Mesothelial cell of epicardium (in vitro differentiated cells): Measurements from ENCODE around the gene MIOX. TPM values are rescaled to one million over a fixed set of nuclear protein-coding genes. Genes with fewer than 3 reads are reported as not detected.

ENCODE experiments used
- DNase-seq, 2 experiments: peaks; one replicate each; pipeline ENCODE4 v3.0.0; 2021; ENCODE audit warnings: low spot score in 2 of 2; ENCODE audit not compliant: unreplicated experiment in 2 of 2
- H3K27ac Mint-ChIP-seq: 2 replicates; pipeline ENCODE4 v1.8.0; 2021; ENCODE audit warnings: mixed read lengths
- H3K27me3 Mint-ChIP-seq: 2 replicates; pipeline ENCODE4 v1.8.0; 2021; ENCODE audit warnings: low read depth, mixed read lengths
- H3K36me3 Mint-ChIP-seq: 2 replicates; pipeline ENCODE4 v1.8.0; 2021; ENCODE audit warnings: mixed read lengths
- H3K4me1 Mint-ChIP-seq: 2 replicates; pipeline ENCODE4 v1.8.0; 2021; ENCODE audit warnings: mixed read lengths
- H3K4me3 Mint-ChIP-seq: 2 replicates; pipeline ENCODE4 v1.8.0; 2021; ENCODE audit warnings: mild to moderate bottlenecking, moderate library complexity, mixed read lengths
- H3K9me3 Mint-ChIP-seq: 2 replicates; pipeline ENCODE4 v1.8.0; 2021; ENCODE audit warnings: mixed read lengths
- total RNA-seq: library from RNA; stranded (reverse); gene quantifications from 3 replicates; pipeline ENCODE4 v1.2.1, GENCODE V29; 2021
- TF ChIP-seq, protein P1 (sequence below): fragments of 200-600 bp; sonication (generic); IDR thresholded peaks from one replicate; pipeline ENCODE4 v1.5.0; 2021; ENCODE audit warnings: antibody characterized with exemption; ENCODE audit not compliant: unreplicated experiment

Gene MIOX
- total RNA-seq, 1 donor from 2014 or later = 0.34 TPM

DNA sequence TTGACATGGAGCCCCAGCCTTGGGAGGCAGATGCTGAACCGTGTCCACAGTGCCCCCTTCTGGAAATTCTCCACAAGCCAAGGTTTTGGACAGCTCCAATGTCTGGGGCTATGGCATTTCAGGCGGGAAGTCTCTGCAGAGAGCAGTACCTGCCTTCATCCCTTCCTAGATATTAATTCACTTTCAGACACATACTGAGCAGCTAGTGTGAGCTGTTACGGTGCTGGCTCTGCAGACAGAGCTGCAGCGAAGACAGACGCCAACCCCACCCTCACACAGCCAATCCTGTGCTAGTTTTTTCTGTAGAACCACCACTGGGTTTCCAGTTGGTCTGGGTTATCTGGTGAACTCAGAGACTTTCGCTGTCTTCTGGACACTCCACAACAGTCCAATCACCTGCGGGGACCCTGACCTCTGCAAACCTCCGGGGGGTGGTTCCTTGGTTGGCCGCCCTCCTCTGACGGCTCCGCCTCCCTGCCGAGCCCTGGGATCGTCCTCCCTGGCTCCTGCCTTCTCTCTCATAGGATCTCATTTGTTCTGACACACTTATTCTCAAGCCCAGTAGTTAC, 11.7 kb downstream of the MIOX start:
- TF ChIP-seq, protein P1, sequence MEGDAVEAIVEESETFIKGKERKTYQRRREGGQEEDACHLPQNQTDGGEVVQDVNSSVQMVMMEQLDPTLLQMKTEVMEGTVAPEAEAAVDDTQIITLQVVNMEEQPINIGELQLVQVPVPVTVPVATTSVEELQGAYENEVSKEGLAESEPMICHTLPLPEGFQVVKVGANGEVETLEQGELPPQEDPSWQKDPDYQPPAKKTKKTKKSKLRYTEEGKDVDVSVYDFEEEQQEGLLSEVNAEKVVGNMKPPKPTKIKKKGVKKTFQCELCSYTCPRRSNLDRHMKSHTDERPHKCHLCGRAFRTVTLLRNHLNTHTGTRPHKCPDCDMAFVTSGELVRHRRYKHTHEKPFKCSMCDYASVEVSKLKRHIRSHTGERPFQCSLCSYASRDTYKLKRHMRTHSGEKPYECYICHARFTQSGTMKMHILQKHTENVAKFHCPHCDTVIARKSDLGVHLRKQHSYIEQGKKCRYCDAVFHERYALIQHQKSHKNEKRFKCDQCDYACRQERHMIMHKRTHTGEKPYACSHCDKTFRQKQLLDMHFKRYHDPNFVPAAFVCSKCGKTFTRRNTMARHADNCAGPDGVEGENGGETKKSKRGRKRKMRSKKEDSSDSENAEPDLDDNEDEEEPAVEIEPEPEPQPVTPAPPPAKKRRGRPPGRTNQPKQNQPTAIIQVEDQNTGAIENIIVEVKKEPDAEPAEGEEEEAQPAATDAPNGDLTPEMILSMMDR = peak; percentile 50
- H3K4me3 Mint-ChIP-seq = no peak overlapping the region
- no peak overlapping the region for H3K27ac Mint-ChIP-seq
- no peaks in the 10 kb centered on the region for H3K9me3 Mint-ChIP-seq
- DNase-seq = no peak
- no peaks in the 10 kb centered on the region for H3K36me3 Mint-ChIP-seq
- H3K4me1 Mint-ChIP-seq = peaks cover 2% of the 10 kb centered on the region
- H3K27me3 Mint-ChIP-seq = no peaks in the 10 kb centered on the region

DNA sequence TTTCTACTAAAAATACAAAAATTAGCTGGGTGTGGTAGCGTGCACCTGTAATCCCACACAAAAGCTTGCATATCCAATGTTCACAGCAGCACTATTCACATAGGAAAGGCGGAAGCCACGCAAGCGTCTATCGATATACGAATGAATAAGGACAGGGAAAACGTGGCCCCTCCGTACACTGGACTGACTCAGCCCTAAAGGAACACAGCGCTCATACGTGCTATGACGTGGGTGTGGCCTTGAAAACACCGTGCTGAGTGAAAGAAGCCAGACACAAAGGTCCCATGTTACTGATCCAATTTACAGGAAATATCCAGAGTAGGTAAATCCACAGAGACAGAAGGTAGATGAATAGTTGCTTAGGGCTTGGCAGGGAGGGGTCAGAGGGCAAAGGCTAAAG, 13.8 kb downstream of the MIOX start:
- no peak overlapping the region for H3K4me3 Mint-ChIP-seq
- no peak for DNase-seq
- no peaks in the 10 kb centered on the region for H3K36me3 Mint-ChIP-seq
- peaks cover 2% of the 10 kb centered on the region for H3K4me1 Mint-ChIP-seq
- H3K27ac Mint-ChIP-seq = no peak overlapping the region
- no peaks in the 10 kb centered on the region for H3K9me3 Mint-ChIP-seq
- TF ChIP-seq, protein P1 = no peak
- H3K27me3 Mint-ChIP-seq = no peaks in the 10 kb centered on the region

DNA sequence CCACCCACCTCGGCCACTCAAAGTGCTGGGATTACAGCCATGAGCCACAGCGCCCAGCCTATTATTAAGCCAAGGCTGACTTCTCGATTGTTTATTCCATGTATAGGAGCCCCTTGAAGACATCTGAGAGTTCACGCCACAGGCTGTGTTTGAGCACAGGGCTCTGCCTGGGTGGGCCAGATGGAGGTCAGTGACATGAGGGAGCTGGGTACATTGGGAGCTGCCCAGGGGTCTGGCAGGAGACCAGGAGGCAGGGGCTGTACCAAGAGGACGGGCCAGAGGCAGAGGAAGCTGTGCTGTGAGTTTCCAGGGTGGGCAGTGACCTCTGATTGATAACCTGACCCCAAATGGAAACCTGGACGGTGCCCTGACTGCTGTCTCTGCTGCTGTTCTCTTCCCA, 15.4 kb downstream of the MIOX start:
- no peak overlapping the region for H3K4me3 Mint-ChIP-seq
- no peaks in the 10 kb centered on the region for H3K36me3 Mint-ChIP-seq
- DNase-seq = no peak
- TF ChIP-seq, protein P1 = no peak
- no peak overlapping the region for H3K27ac Mint-ChIP-seq
- H3K4me1 Mint-ChIP-seq = peaks cover 3% of the 10 kb centered on the region
- H3K27me3 Mint-ChIP-seq = no peaks in the 10 kb centered on the region
- no peaks in the 10 kb centered on the region for H3K9me3 Mint-ChIP-seq

DNA sequence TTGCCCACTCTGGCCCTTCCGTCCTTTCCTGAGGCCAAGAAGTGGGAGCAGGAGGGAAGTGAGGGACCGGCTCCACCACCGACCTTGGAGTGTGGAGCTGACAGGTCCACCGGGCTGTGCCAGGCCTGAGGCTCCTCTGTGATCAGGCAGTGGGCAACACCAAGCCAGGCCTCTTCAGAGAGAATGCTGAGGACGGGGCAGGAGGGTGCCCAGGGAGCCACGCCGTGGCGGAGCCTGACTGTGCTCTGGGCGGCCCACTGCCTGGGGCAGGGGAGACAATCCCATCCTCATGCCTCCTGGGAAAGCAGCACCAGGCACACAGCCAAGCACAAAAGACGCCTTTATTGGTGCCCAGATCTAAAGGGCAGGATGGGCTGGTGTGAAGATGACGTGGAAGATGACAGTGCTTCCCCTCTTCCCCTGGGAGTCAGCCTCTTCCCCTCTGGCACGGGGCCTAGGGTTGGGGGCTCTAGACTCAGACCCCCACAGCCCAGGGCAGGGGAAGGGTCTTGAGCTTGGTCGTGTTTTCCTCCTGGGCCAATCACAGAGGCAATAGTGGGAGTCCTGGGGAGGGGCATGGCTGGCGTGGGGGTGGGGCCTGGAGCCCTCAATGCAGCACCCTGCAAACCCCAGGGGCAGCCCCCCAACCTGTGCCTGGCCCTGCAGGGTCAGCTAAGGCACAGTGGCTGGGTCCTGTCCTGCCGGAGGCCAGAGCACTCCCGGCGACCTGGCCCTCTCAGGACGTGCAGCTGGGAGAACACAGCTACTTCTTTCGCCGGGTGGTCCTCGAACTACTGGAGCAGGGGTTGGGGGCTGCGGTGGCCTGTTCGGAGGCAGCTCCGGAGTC, 16.2 kb downstream of the MIOX start:
- DNase-seq = no peak
- H3K27ac Mint-ChIP-seq = no peak overlapping the region
- no peak overlapping the region for H3K4me3 Mint-ChIP-seq
- no peaks in the 10 kb centered on the region for H3K27me3 Mint-ChIP-seq
- TF ChIP-seq, protein P1 = no peak
- H3K9me3 Mint-ChIP-seq = no peaks in the 10 kb centered on the region
- peaks cover 6% of the 10 kb centered on the region for H3K4me1 Mint-ChIP-seq
- no peaks in the 10 kb centered on the region for H3K36me3 Mint-ChIP-seq

DNA sequence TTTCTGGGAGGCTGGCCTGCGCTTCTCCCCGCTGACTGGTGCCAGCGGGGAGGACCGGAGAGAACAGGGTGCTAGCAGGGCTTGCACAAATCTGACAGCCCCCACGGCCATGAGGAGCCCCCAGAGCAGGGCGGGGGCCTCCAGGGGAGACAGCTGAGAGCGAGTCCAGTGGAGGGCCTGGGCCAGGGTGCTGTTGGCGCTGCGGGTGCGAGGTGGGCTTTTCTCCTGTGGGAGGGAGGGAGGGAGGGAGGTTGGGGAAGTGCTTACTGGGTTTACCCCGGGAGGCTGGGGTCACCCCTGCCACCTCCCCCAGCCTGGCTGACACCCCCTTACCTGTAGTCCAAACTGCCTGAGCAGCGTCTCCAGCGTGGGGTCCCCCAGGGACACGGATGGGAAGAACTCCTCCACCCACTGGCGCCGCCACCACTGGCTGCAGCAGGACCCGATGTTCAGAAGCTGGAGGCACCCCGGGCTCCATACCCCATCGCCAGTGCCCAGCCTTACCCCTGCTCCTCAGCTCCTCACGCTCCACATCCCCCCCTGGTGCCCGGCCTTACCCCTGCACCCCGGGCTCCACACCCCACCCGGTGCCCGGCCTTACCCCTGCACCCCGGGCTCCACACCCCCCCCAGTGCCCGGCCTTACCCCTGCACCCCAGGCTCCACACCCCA, 17.0 kb downstream of the MIOX start:
- Mint-ChIP-seq H3K9me3 (no peaks in the 10 kb centered on the region), H3K4me1 (peaks cover 8% of the 10 kb centered on the region), H3K27ac (no peak overlapping the region), H3K4me3 (no peak overlapping the region), H3K36me3 (no peaks in the 10 kb centered on the region), H3K27me3 (no peaks in the 10 kb centered on the region)
- TF ChIP-seq, protein P1 = no peak
- DNase-seq = no peak
